ENCODE results near the gene PLXND1.
"Not testable (repeated sequence)": the region's sequence is repeated elsewhere in the genome, so short reads cannot be mapped to it uniquely, and the experiment has no call there.

Gene PLXND1

DNA sequence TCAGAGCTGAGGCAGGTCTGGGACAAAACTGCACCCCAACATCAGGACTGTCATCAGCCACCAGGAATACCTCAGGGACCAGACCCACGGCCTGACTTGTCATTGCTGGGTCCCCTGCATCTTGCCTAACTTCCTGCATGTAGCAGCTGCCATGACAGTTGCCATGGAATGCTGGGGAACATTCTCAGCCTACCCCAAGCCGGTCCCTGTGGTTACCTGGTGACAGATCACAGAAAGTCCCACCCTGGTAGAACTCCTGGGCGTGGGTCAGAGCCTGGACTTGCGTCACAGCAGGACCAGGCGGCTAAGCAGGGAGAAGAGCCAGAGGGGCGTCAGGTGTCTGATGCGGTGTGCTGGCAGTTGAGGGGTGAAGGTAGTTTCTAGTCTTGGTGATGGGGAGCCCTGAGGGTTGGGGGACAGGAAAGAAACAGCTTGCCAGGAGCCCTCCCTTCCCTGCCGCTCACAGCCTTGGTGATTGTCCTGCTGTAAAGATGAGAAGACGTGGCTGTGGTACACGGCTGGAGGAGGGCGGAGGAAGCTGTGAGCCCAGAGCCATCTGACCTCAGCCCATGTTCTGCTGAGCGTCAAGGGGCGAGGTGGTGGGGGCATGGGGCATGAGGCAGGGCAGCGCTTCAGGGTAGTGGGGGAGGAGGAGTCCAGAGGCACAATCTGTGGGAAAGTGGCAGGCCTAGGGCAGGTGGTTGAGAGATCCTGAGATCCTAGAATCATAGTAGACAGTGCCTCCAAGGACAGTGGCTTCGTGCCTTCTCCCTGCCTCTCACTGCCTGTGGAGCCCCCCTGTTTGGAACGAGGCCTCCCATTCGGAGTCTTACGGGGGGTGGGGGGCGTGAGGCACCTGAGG is 58.1 kb downstream of the PLXND1 start:
- Histone ChIP-seq H3K79me2 (ENCODE audit: low read length) (no peaks in the 10 kb centered on the region), H4K20me1 (ENCODE audit: insufficient read depth, low read length) (no peaks in the 10 kb centered on the region), H2AFZ (ENCODE audit: low read depth, low read length) (no peak overlapping the region), H3K4me3 (ENCODE audit: low read length) (no peak overlapping the region), H3K36me3 (replicated peaks; ENCODE audit: low read depth, low read length) (no peaks in the 10 kb centered on the region), H3K4me1 (ENCODE audit: low read length) (no peaks in the 10 kb centered on the region), H3K27me3 (ENCODE audit: low read depth, low read length) (peaks cover 6% of the 10 kb centered on the region; the same call in 1 of the 2 replicates), H3K4me2 (ENCODE audit: low read length) (no peak overlapping the region), H3K9me3 (ENCODE audit: insufficient read depth, low read length) (no peaks in the 10 kb centered on the region), H3K27ac (ENCODE audit: low read length) (no peak overlapping the region), H3K9ac (ENCODE audit: low read length) (no peak overlapping the region)
- TF ChIP-seq EZH2phosphoT487 (IDR thresholded peaks at IDR 0.05; ENCODE audit: low read depth), result no peak
- TF ChIP-seq, protein P1, sequence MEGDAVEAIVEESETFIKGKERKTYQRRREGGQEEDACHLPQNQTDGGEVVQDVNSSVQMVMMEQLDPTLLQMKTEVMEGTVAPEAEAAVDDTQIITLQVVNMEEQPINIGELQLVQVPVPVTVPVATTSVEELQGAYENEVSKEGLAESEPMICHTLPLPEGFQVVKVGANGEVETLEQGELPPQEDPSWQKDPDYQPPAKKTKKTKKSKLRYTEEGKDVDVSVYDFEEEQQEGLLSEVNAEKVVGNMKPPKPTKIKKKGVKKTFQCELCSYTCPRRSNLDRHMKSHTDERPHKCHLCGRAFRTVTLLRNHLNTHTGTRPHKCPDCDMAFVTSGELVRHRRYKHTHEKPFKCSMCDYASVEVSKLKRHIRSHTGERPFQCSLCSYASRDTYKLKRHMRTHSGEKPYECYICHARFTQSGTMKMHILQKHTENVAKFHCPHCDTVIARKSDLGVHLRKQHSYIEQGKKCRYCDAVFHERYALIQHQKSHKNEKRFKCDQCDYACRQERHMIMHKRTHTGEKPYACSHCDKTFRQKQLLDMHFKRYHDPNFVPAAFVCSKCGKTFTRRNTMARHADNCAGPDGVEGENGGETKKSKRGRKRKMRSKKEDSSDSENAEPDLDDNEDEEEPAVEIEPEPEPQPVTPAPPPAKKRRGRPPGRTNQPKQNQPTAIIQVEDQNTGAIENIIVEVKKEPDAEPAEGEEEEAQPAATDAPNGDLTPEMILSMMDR (IDR thresholded peaks at IDR 0.05; ENCODE audit: low read depth, low read length), result no peak

DNA sequence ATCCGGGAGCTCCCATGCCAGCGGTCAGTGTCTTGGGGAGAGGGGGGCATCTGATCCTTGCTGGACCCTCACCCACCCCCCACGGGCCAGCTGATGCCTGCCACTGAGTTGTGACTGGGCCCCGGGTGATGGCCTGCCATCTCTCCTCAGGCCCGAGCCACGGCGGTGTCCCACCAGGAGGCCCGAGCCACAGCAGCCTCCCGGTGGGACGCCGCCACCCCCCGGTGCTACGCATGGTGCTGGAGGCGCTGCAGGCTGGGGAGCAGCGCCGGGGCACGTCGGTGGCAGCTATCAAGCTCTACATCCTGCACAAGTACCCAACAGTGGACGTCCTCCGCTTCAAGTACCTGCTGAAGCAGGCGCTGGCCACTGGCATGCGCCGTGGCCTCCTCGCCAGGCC is 59.2 kb downstream of the PLXND1 start:
- H3K9ac ChIP-seq (ENCODE audit: low read length), result no peak overlapping the region
- H3K4me3 ChIP-seq (ENCODE audit: low read length), result no peak overlapping the region
- TF ChIP-seq EZH2phosphoT487 (IDR thresholded peaks at IDR 0.05; ENCODE audit: low read depth), result no peak
- TF ChIP-seq, protein P1 (IDR thresholded peaks at IDR 0.05; ENCODE audit: low read depth, low read length), result no peak
- no peak overlapping the region for H3K4me2 ChIP-seq (ENCODE audit: low read length)
- H3K9me3 ChIP-seq (ENCODE audit: insufficient read depth, low read length), result no peaks in the 10 kb centered on the region
- H3K27ac ChIP-seq (ENCODE audit: low read length), result no peak overlapping the region
- H3K36me3 ChIP-seq (replicated peaks; ENCODE audit: low read depth, low read length), result no peaks in the 10 kb centered on the region
- H4K20me1 ChIP-seq (ENCODE audit: insufficient read depth, low read length), result no peaks in the 10 kb centered on the region
- H3K4me1 ChIP-seq (ENCODE audit: low read length), result no peaks in the 10 kb centered on the region
- H2AFZ ChIP-seq (ENCODE audit: low read depth, low read length), result no peak overlapping the region
- no peaks in the 10 kb centered on the region for H3K27me3 ChIP-seq (ENCODE audit: low read depth, low read length)
- no peaks in the 10 kb centered on the region for H3K79me2 ChIP-seq (ENCODE audit: low read length)

DNA sequence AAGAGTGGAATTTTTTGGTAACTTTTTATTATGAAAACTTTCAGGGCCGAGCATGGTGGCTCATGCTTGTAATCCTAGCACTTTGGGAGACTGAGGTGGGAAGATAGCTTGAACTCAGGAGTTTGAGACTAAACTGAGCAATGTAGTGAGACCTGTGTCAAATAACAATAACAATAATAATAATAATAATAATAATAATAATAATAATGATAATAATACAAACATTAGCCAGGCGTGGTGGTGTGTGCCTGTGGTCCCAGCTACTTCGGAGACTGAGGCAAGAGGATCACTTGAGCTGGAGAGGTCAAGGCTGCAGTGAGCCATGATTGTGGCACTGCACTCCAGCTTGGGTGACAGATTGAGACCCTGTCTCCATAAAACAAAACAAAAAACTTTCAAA is 60.5 kb downstream of the PLXND1 start:
- H3K4me3 ChIP-seq (ENCODE audit: low read length); H3K9me3 ChIP-seq (ENCODE audit: insufficient read depth, low read length); H4K20me1 ChIP-seq (ENCODE audit: insufficient read depth, low read length); H3K36me3 ChIP-seq (replicated peaks; ENCODE audit: low read depth, low read length); H3K27me3 ChIP-seq (ENCODE audit: low read depth, low read length); H3K79me2 ChIP-seq (ENCODE audit: low read length); H3K4me1 ChIP-seq (ENCODE audit: low read length); H2AFZ ChIP-seq (ENCODE audit: low read depth, low read length); H3K9ac ChIP-seq (ENCODE audit: low read length); H3K4me2 ChIP-seq (ENCODE audit: low read length); H3K27ac ChIP-seq (ENCODE audit: low read length): not testable (repeated sequence)

DNA sequence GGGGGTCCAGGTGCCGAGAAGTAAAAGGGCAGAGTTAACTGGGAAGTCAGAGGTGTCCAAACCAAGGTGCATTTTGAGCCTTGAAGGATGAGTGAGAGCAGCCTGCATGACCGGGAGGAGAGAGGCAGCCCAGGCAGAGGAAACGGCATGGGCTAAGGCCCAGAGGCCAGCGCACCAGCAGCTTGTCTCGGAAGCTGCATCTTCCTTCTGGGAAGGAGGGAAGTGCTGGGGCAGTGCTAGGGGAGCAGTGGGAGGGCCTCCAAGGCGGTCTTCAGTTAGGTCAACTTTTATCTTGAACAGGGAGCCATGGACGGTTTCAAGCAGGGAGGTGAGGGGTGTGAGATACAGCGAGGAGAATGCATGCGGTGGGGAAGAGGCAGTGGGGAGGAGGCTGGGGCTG is 62.5 kb downstream of the PLXND1 start:
- no peak overlapping the region for H2AFZ ChIP-seq (ENCODE audit: low read depth, low read length)
- no peaks in the 10 kb centered on the region for H3K79me2 ChIP-seq (ENCODE audit: low read length)
- no peaks in the 10 kb centered on the region for H3K9me3 ChIP-seq (ENCODE audit: insufficient read depth, low read length)
- H3K4me1 ChIP-seq (ENCODE audit: low read length), result no peaks in the 10 kb centered on the region
- H3K4me3 ChIP-seq (ENCODE audit: low read length), result no peak overlapping the region
- H4K20me1 ChIP-seq (ENCODE audit: insufficient read depth, low read length), result no peaks in the 10 kb centered on the region
- no peaks in the 10 kb centered on the region for H3K27me3 ChIP-seq (ENCODE audit: low read depth, low read length)
- TF ChIP-seq EZH2phosphoT487 (IDR thresholded peaks at IDR 0.05; ENCODE audit: low read depth), result no peak
- TF ChIP-seq, protein P1 (IDR thresholded peaks at IDR 0.05; ENCODE audit: low read depth, low read length), result no peak
- no peak overlapping the region for H3K9ac ChIP-seq (ENCODE audit: low read length)
- H3K27ac ChIP-seq (ENCODE audit: low read length), result no peak overlapping the region
- no peaks in the 10 kb centered on the region for H3K36me3 ChIP-seq (replicated peaks; ENCODE audit: low read depth, low read length)
- no peak overlapping the region for H3K4me2 ChIP-seq (ENCODE audit: low read length)
